ENCODE data around the gene AREL1. TPM values are rescaled to one million over a fixed set of nuclear protein-coding genes. Genes with fewer than 3 reads are reported as not detected.

Gene AREL1
- polyA plus RNA-seq, 4 donors: 8.4 to 20.4 (median 16.4) TPM

GRCh38 chr14:74737753-74738325 lies 25.0 kb upstream of the AREL1 start:
- no peaks in the 10 kb centered on the region for H3K27me3 ChIP-seq (ENCODE audit: control insufficient read depth in 3 of 3, insufficient read depth in 3 of 3, low read length in 3 of 3)
- no peak overlapping the region for H3K4me3 ChIP-seq (ENCODE audit: low read depth in 1 of 3, low read length in 3 of 3)
- peaks cover 4 to 17% (median 4%) of the 10 kb centered on the region in 3 donors for H3K36me3 ChIP-seq (ENCODE audit: control insufficient read depth in 3 of 3, insufficient read depth in 2 of 3, low read depth in 1 of 3, low read length in 3 of 3)
- no peak for FAIRE-seq
- H3K9me3 ChIP-seq (ENCODE audit: control insufficient read depth in 2 of 2, insufficient read depth in 1 of 2, low read depth in 1 of 2, low read length in 1 of 2): no peaks in the 10 kb centered on the region
- peaks cover 0 to 11% (median 0%) of the 10 kb centered on the region in 3 donors for H3K4me1 ChIP-seq (ENCODE audit: control insufficient read depth in 3 of 3, insufficient read depth in 2 of 3, low read depth in 1 of 3, low read length in 2 of 3)
- DNase-seq: no peak
- H3K27ac ChIP-seq (ENCODE audit: low read depth in 1 of 3, low read length in 2 of 3): no peak overlapping the region
- 92 to 97% (median 97%) methylated on average over 4 of the region's 4 CpGs for WGBS, 3 donors

- no peak overlapping the region for H3K4me3 ChIP-seq (ENCODE audit: low read depth in 1 of 3, low read length in 3 of 3)
- peaks cover 0 to 14% (median 2%) of the 10 kb centered on the region in 3 donors for H3K4me1 ChIP-seq (ENCODE audit: control insufficient read depth in 3 of 3, insufficient read depth in 2 of 3, low read depth in 1 of 3, low read length in 2 of 3)
- peak overlapping the region in 1 of 3 donors; percentile 37 for H3K27ac ChIP-seq (ENCODE audit: low read depth in 1 of 3, low read length in 2 of 3)
- no peaks in the 10 kb centered on the region for H3K9me3 ChIP-seq (ENCODE audit: control insufficient read depth in 2 of 2, insufficient read depth in 1 of 2, low read depth in 1 of 2, low read length in 1 of 2)
- 24 to 68% (median 35%) methylated on average over 4 of the region's 4 CpGs for WGBS, 3 donors
- FAIRE-seq: no peak
- peak in 1 of 2 donors; percentile 54 for DNase-seq
- no peaks in the 10 kb centered on the region for H3K27me3 ChIP-seq (ENCODE audit: control insufficient read depth in 3 of 3, insufficient read depth in 3 of 3, low read length in 3 of 3)
- H3K36me3 ChIP-seq (ENCODE audit: control insufficient read depth in 3 of 3, insufficient read depth in 2 of 3, low read depth in 1 of 3, low read length in 3 of 3): peaks cover 4 to 23% (median 4%) of the 10 kb centered on the region in 3 donors
These were observed 22.2 kb upstream of the AREL1 start for GRCh38 chr14:74735125-74735524.

- WGBS, 3 donors: 74 to 87% (median 78%) methylated on average over 3 of the region's 3 CpGs
- DNase-seq (no peak), FAIRE-seq (no peak)
- no peak overlapping the region for H3K4me3 ChIP-seq (ENCODE audit: low read depth in 1 of 3, low read length in 3 of 3)
- H3K36me3 ChIP-seq (ENCODE audit: control insufficient read depth in 3 of 3, insufficient read depth in 2 of 3, low read depth in 1 of 3, low read length in 3 of 3): peaks cover 4 to 20% (median 4%) of the 10 kb centered on the region in 3 donors
- H3K27ac ChIP-seq (ENCODE audit: low read depth in 1 of 3, low read length in 2 of 3): no peak overlapping the region
- no peaks in the 10 kb centered on the region for H3K27me3 ChIP-seq (ENCODE audit: control insufficient read depth in 3 of 3, insufficient read depth in 3 of 3, low read length in 3 of 3)
- no peaks in the 10 kb centered on the region for H3K9me3 ChIP-seq (ENCODE audit: control insufficient read depth in 2 of 2, insufficient read depth in 1 of 2, low read depth in 1 of 2, low read length in 1 of 2)
- peaks cover 0 to 14% (median 2%) of the 10 kb centered on the region in 3 donors for H3K4me1 ChIP-seq (ENCODE audit: control insufficient read depth in 3 of 3, insufficient read depth in 2 of 3, low read depth in 1 of 3, low read length in 2 of 3)
These were observed 20.3 kb upstream of the AREL1 start for GRCh38 chr14:74733221-74733620.

DNA sequence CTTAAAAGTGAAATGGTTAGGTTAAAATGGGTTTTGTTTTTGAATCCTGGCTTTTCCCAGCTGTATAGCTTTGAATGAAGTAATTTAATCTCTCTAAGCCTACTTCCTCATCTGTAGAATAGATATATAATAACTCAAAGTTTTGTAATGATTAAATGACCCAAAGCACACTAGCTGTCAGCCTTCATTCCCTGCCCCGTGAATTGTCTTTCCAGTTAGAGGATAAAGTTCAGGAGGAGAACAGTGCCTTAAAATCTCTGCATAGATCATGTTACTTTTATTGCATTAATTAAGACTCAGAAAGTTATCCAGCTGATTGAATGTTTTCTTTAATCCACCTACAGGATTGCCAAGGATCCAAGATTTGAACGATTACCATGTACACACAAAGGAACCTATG lies 19.5 kb upstream of the AREL1 start:
- 17 to 60% (median 43%) methylated on average over 2 of the region's 2 CpGs for WGBS, 3 donors
- peaks cover 2 to 15% (median 4%) of the 10 kb centered on the region in 3 donors for H3K36me3 ChIP-seq (ENCODE audit: control insufficient read depth in 3 of 3, insufficient read depth in 2 of 3, low read depth in 1 of 3, low read length in 3 of 3)
- H3K4me3 ChIP-seq (ENCODE audit: low read depth in 1 of 3, low read length in 3 of 3): no peak overlapping the region
- no peak overlapping the region for H3K27ac ChIP-seq (ENCODE audit: low read depth in 1 of 3, low read length in 2 of 3)
- DNase-seq: peak; percentile 32 to 60
- H3K9me3 ChIP-seq (ENCODE audit: control insufficient read depth in 2 of 2, insufficient read depth in 1 of 2, low read depth in 1 of 2, low read length in 1 of 2): no peaks in the 10 kb centered on the region
- no peak for FAIRE-seq
- H3K4me1 ChIP-seq (ENCODE audit: control insufficient read depth in 3 of 3, insufficient read depth in 2 of 3, low read depth in 1 of 3, low read length in 2 of 3): peaks cover 0 to 14% (median 2%) of the 10 kb centered on the region in 3 donors
- H3K27me3 ChIP-seq (ENCODE audit: control insufficient read depth in 3 of 3, insufficient read depth in 3 of 3, low read length in 3 of 3): no peaks in the 10 kb centered on the region

DNA sequence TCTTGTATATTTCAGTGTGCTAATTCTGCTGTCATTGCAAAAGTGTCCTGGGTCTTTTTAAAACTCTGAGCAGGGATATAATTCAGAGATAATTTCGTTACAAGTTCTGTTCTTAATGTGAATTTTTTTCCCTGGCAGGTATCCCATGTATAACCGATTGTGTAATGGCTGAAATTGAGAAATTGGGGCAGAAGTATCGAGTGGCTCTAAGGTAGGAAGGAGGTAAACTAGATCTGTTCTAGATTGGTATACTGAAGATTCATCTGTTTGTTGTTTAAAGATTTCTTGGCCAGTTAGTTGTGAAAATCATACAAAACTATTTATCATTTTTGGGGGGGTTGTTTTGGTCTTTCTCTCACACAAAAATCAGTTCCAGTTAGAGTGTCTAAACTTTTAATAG lies 10.3 kb upstream of the AREL1 start:
- H3K4me3 ChIP-seq (ENCODE audit: low read depth in 1 of 3, low read length in 3 of 3): no peak overlapping the region
- no peaks in the 10 kb centered on the region for H3K27me3 ChIP-seq (ENCODE audit: control insufficient read depth in 3 of 3, insufficient read depth in 3 of 3, low read length in 3 of 3)
- peaks cover 2 to 53% (median 6%) of the 10 kb centered on the region in 3 donors for H3K36me3 ChIP-seq (ENCODE audit: control insufficient read depth in 3 of 3, insufficient read depth in 2 of 3, low read depth in 1 of 3, low read length in 3 of 3)
- no peak for FAIRE-seq
- H3K4me1 ChIP-seq (ENCODE audit: control insufficient read depth in 3 of 3, insufficient read depth in 2 of 3, low read depth in 1 of 3, low read length in 2 of 3): no peaks in the 10 kb centered on the region
- DNase-seq: no peak
- H3K27ac ChIP-seq (ENCODE audit: low read depth in 1 of 3, low read length in 2 of 3): no peak overlapping the region
- H3K9me3 ChIP-seq (ENCODE audit: control insufficient read depth in 2 of 2, insufficient read depth in 1 of 2, low read depth in 1 of 2, low read length in 1 of 2): no peaks in the 10 kb centered on the region
- 91 to 98% (median 95%) methylated on average over 3 of the region's 3 CpGs for WGBS, 3 donors

DNA sequence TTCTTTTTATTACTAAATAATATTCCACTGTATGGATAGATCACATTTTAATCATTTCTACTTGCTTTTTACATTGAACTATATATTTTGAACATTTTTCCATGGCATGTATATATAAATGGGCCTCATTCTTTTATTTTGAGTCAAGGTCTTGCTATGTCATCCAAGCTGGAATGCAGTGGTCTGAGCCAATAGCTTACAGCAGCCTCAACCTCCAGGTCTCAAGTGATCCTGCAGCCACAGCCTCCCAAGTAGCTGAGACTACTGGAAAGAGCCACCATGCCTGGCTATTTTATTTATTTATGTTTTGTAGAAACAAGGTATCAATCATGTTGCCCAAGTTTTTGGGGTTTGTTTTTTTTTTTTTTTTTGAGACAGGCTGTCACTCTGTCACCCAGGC lies 7.6 kb upstream of the AREL1 start:
- Histone ChIP-seq H3K27me3 (ENCODE audit: control insufficient read depth in 3 of 3, insufficient read depth in 3 of 3, low read length in 3 of 3) (no peaks in the 10 kb centered on the region), H3K4me3 (ENCODE audit: low read depth in 1 of 3, low read length in 3 of 3) (no peak overlapping the region), H3K36me3 (ENCODE audit: control insufficient read depth in 3 of 3, insufficient read depth in 2 of 3, low read depth in 1 of 3, low read length in 3 of 3) (peaks cover 2 to 54% (median 7%) of the 10 kb centered on the region in 3 donors), H3K4me1 (ENCODE audit: control insufficient read depth in 3 of 3, insufficient read depth in 2 of 3, low read depth in 1 of 3, low read length in 2 of 3) (no peaks in the 10 kb centered on the region), H3K27ac (ENCODE audit: low read depth in 1 of 3, low read length in 2 of 3) (no peak overlapping the region), H3K9me3 (ENCODE audit: control insufficient read depth in 2 of 2, insufficient read depth in 1 of 2, low read depth in 1 of 2, low read length in 1 of 2) (no peaks in the 10 kb centered on the region)
- DNase-seq: no peak
- no peak for FAIRE-seq

DNA sequence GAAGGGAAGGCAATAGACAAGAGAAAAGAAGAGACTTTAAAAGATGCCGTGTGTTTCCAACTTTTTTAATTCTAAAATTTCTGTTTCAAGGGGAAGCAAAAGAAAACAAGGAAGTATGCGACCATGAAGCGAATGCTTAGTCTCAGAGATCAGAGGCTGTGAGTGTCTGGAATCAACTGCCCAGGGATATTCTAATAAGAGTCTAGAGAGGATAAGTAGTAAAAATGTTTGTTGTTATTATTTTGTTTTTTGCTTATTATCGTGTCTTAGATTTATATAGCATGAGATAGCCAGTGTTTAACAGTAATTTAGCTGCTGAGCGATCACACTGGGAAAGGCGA lies 485 bp upstream of the AREL1 start:
- Histone ChIP-seq H3K36me3 (ENCODE audit: control insufficient read depth in 3 of 3, insufficient read depth in 2 of 3, low read depth in 1 of 3, low read length in 3 of 3) (peaks cover 2 to 10% (median 4%) of the 10 kb centered on the region in 3 donors), H3K4me3 (ENCODE audit: low read depth in 1 of 3, low read length in 3 of 3) (peak overlapping the region; percentile 79 to 86 (median 84)), H3K4me1 (ENCODE audit: control insufficient read depth in 3 of 3, insufficient read depth in 2 of 3, low read depth in 1 of 3, low read length in 2 of 3) (peaks cover 0 to 2% (median 0%) of the 10 kb centered on the region in 3 donors), H3K9me3 (ENCODE audit: control insufficient read depth in 2 of 2, insufficient read depth in 1 of 2, low read depth in 1 of 2, low read length in 1 of 2) (no peaks in the 10 kb centered on the region), H3K27ac (ENCODE audit: low read depth in 1 of 3, low read length in 2 of 3) (peak overlapping the region in 2 of 3 donors; percentile 53 to 87), H3K27me3 (ENCODE audit: control insufficient read depth in 3 of 3, insufficient read depth in 3 of 3, low read length in 3 of 3) (no peaks in the 10 kb centered on the region)
- FAIRE-seq (no peak), DNase-seq (no peak)
- WGBS, 3 donors: 12 to 14% (median 14%) methylated on average over 6 of the region's 6 CpGs

GRCh38 chr14:74711651-74712050 lies 1.2 kb downstream of the AREL1 start:
- peaks cover 0 to 2% (median 1%) of the 10 kb centered on the region in 3 donors for H3K36me3 ChIP-seq (ENCODE audit: control insufficient read depth in 3 of 3, insufficient read depth in 2 of 3, low read depth in 1 of 3, low read length in 3 of 3)
- no peaks in the 10 kb centered on the region for H3K27me3 ChIP-seq (ENCODE audit: control insufficient read depth in 3 of 3, insufficient read depth in 3 of 3, low read length in 3 of 3)
- DNase-seq (peak; percentile 41 to 64), FAIRE-seq (no peak)
- 16 to 61% (median 24%) methylated on average over 5 of the region's 5 CpGs for WGBS, 3 donors
- peaks cover 0 to 2% (median 0%) of the 10 kb centered on the region in 3 donors for H3K4me1 ChIP-seq (ENCODE audit: control insufficient read depth in 3 of 3, insufficient read depth in 2 of 3, low read depth in 1 of 3, low read length in 2 of 3)
- H3K4me3 ChIP-seq (ENCODE audit: low read depth in 1 of 3, low read length in 3 of 3): no peak overlapping the region
- H3K27ac ChIP-seq (ENCODE audit: low read depth in 1 of 3, low read length in 2 of 3): no peak overlapping the region
- no peaks in the 10 kb centered on the region for H3K9me3 ChIP-seq (ENCODE audit: control insufficient read depth in 2 of 2, insufficient read depth in 1 of 2, low read depth in 1 of 2, low read length in 1 of 2)

- 87 to 100% (median 89%) methylated on average over 1 of the region's 1 CpG for WGBS, 3 donors
- peaks cover 1 to 2% (median 2%) of the 10 kb centered on the region in 3 donors for H3K36me3 ChIP-seq (ENCODE audit: control insufficient read depth in 3 of 3, insufficient read depth in 2 of 3, low read depth in 1 of 3, low read length in 3 of 3)
- H3K4me3 ChIP-seq (ENCODE audit: low read depth in 1 of 3, low read length in 3 of 3): no peak overlapping the region
- FAIRE-seq (no peak), DNase-seq (no peak)
- no peak overlapping the region for H3K27ac ChIP-seq (ENCODE audit: low read depth in 1 of 3, low read length in 2 of 3)
- peaks cover 0 to 2% (median 0%) of the 10 kb centered on the region in 3 donors for H3K4me1 ChIP-seq (ENCODE audit: control insufficient read depth in 3 of 3, insufficient read depth in 2 of 3, low read depth in 1 of 3, low read length in 2 of 3)
- no peaks in the 10 kb centered on the region for H3K27me3 ChIP-seq (ENCODE audit: control insufficient read depth in 3 of 3, insufficient read depth in 3 of 3, low read length in 3 of 3)
- H3K9me3 ChIP-seq (ENCODE audit: control insufficient read depth in 2 of 2, insufficient read depth in 1 of 2, low read depth in 1 of 2, low read length in 1 of 2): no peaks in the 10 kb centered on the region
These were observed 2.4 kb downstream of the AREL1 start for GRCh38 chr14:74710480-74710879.
